Esophagus squamous epithelium (tissue), 5 donors: ENCODE measurements around the gene ABCA12. TPM values are rescaled to one million over a fixed set of nuclear protein-coding genes. Genes with fewer than 3 reads are reported as not detected.

Experiments used
- DNase-seq: peaks from one replicate; lab custom pipeline; 2025; lab: John Stamatoyannopoulos, UW
- H3K27ac ChIP-seq, 4 donors: fragments of 200-600 bp; sonication (generic); one replicate each; pipeline ENCODE4 v1.5.1; 2016 to 2019; ENCODE audit warnings: mild to moderate bottlenecking in 1 of 4
- H3K27me3 ChIP-seq, 4 donors: fragments of 200-600 bp; sonication (generic); 1 replicate in 3 of 4; 2 replicates in 1 of 4; pipeline versions ENCODE4 v1.5.1 to v1.6.0; 2017 to 2021; ENCODE audit warnings: antibody characterized with exemption in 1 of 4
- H3K36me3 ChIP-seq, 3 donors: fragments of 200-600 bp; sonication (generic); one replicate each; pipeline ENCODE4 v1.5.1; 2016 to 2019
- H3K4me1 ChIP-seq, 3 donors: fragments of 200-600 bp; sonication (generic); one replicate each; pipeline ENCODE4 v1.5.1; 2017 to 2019
- H3K4me3 ChIP-seq, 4 donors: fragments of 200-600 bp; sonication (generic); 1 replicate in 3 of 4; 2 replicates in 1 of 4; pipeline ENCODE4 v1.5.1; 2016 to 2019; ENCODE audit warnings: mild to moderate bottlenecking in 2 of 4, moderate library complexity in 1 of 4
- H3K9me3 ChIP-seq, 3 donors: fragments of 200-600 bp; sonication (generic); one replicate each; pipeline ENCODE4 v1.5.1; 2016 to 2019
- CTCF ChIP-seq, 6 experiments: fragments of 450-650 bp in 4 of 6; fragments of 200-600 bp in 2 of 6; sonication (generic) in 2 of 6; IDR thresholded peaks; one replicate each; pipeline ENCODE4 v1.5.1; 2016 to 2019; ENCODE audit warnings: antibody characterized with exemption in 6 of 6, mild to moderate bottlenecking in 4 of 6, moderate library complexity in 4 of 6
- POLR2A ChIP-seq, 4 donors: fragments of 450-650 bp; IDR thresholded peaks; one replicate each; pipeline ENCODE4 v1.6.1; 2017; ENCODE audit warnings: antibody characterized with exemption in 4 of 4, mild to moderate bottlenecking in 4 of 4, moderate library complexity in 3 of 4
- WGBS, 2 donors: methylation state at CpG; one replicate each; pipeline ENCODE4 v1.1.5; 2018; 5-methylcytosine and 5-hydroxymethylcytosine counted together
- intact Hi-C: fragments of 100-400 bp; cut with DNase I; formaldehyde crosslinking; loops from one replicate; pipeline ENCODE4 v1.15.0; 2022
- total RNA-seq, 4 donors: library from RNA; depleted of rRNA; stranded (reverse); fragments of >200 nt; gene quantifications; one replicate each; pipeline ENCODE4 v1.1.0, GENCODE V29; 2016
- donor health status: DM: yes; HTN: yes; CAD: no.

Gene ABCA12
- total RNA-seq, 4 donors from 2014 or later = 1.5 to 45.7 (median 3.8) TPM

- no peak overlapping the region for H3K4me3 ChIP-seq
- TF ChIP-seq POLR2A (IDR thresholded peaks at IDR 0.05) (no peak), CTCF (IDR thresholded peaks at IDR 0.05) (no peak)
- no peak overlapping the region for H3K27ac ChIP-seq
- H3K4me1 ChIP-seq = no peaks in the 10 kb centered on the region
- no peaks in the 10 kb centered on the region for H3K9me3 ChIP-seq
- H3K27me3 ChIP-seq = no peaks in the 10 kb centered on the region
- H3K36me3 ChIP-seq = no peaks in the 10 kb centered on the region
- DNase-seq = no peak
- WGBS, 2 donors = 79 to 84% methylated on average over 2 of the region's 2 CpGs
- intact Hi-C loops = no loop called here
Observed at GRCh38 chr2:215022910-215023309, 115.5 kb downstream of the ABCA12 start.

GRCh38 chr2:215022418-215022817 lies 116.0 kb downstream of the ABCA12 start:
- 13 to 25% methylated on average over 3 of the region's 3 CpGs for WGBS, 2 donors

GRCh38 chr2:215020283-215020682 lies 118.1 kb downstream of the ABCA12 start:
- intact Hi-C loops = no loop called here
- Histone ChIP-seq H3K9me3 (no peaks in the 10 kb centered on the region), H3K27ac (no peak overlapping the region), H3K4me3 (no peak overlapping the region), H3K36me3 (no peaks in the 10 kb centered on the region), H3K27me3 (no peaks in the 10 kb centered on the region), H3K4me1 (no peaks in the 10 kb centered on the region)
- TF ChIP-seq CTCF (IDR thresholded peaks at IDR 0.05) (no peak), POLR2A (IDR thresholded peaks at IDR 0.05) (no peak)
- 45 to 46% methylated on average over 2 of the region's 2 CpGs for WGBS, 2 donors
- no peak for DNase-seq

More at GRCh38 chr2:215022418-215022817, 116.0 kb downstream of the ABCA12 start:
- no peak overlapping the region for H3K27ac ChIP-seq
- H3K4me3 ChIP-seq = no peak overlapping the region
- TF ChIP-seq CTCF (IDR thresholded peaks at IDR 0.05) = no peak
- TF ChIP-seq POLR2A (IDR thresholded peaks at IDR 0.05) = no peak
- intact Hi-C loops = no loop called here
- no peaks in the 10 kb centered on the region for H3K4me1 ChIP-seq
- DNase-seq = no peak
- H3K36me3 ChIP-seq = no peaks in the 10 kb centered on the region
- no peaks in the 10 kb centered on the region for H3K27me3 ChIP-seq
- H3K9me3 ChIP-seq = no peaks in the 10 kb centered on the region

GRCh38 chr2:215019521-215020145 lies 118.8 kb downstream of the ABCA12 start:
- DNase-seq = no peak
- WGBS, 2 donors = 79 to 89% methylated on average over 8 of the region's 8 CpGs
- no peak overlapping the region for H3K4me3 ChIP-seq
- intact Hi-C loops = no loop called here
- H3K27me3 ChIP-seq = no peaks in the 10 kb centered on the region
- no peaks in the 10 kb centered on the region for H3K9me3 ChIP-seq
- H3K27ac ChIP-seq = no peak overlapping the region
- no peaks in the 10 kb centered on the region for H3K4me1 ChIP-seq
- TF ChIP-seq POLR2A (IDR thresholded peaks at IDR 0.05) (no peak), CTCF (IDR thresholded peaks at IDR 0.05) (no peak)
- no peaks in the 10 kb centered on the region for H3K36me3 ChIP-seq

GRCh38 chr2:215019085-215019484 lies 119.3 kb downstream of the ABCA12 start:
- 69 to 78% methylated on average over 3 of the region's 3 CpGs for WGBS, 2 donors
- Histone ChIP-seq H3K36me3 (no peaks in the 10 kb centered on the region), H3K4me3 (no peak overlapping the region), H3K4me1 (no peaks in the 10 kb centered on the region), H3K9me3 (no peaks in the 10 kb centered on the region), H3K27ac (no peak overlapping the region), H3K27me3 (no peaks in the 10 kb centered on the region)
- no peak for TF ChIP-seq CTCF (IDR thresholded peaks at IDR 0.05)
- TF ChIP-seq POLR2A (IDR thresholded peaks at IDR 0.05) = no peak
- intact Hi-C loops = no loop called here
- DNase-seq = no peak
